ENCODE results near the gene CEBPG. TPM values are rescaled to one million over a fixed set of nuclear protein-coding genes. Genes with fewer than 3 reads are reported as not detected.
A peak's percentile ranks its signal among the peaks of the same experiment; 100 is the strongest.

The CEBPG gene
- total RNA-seq, 6 donors from 2014 or later: 11.5 to 44.7 (median 22.7) TPM

DNA sequence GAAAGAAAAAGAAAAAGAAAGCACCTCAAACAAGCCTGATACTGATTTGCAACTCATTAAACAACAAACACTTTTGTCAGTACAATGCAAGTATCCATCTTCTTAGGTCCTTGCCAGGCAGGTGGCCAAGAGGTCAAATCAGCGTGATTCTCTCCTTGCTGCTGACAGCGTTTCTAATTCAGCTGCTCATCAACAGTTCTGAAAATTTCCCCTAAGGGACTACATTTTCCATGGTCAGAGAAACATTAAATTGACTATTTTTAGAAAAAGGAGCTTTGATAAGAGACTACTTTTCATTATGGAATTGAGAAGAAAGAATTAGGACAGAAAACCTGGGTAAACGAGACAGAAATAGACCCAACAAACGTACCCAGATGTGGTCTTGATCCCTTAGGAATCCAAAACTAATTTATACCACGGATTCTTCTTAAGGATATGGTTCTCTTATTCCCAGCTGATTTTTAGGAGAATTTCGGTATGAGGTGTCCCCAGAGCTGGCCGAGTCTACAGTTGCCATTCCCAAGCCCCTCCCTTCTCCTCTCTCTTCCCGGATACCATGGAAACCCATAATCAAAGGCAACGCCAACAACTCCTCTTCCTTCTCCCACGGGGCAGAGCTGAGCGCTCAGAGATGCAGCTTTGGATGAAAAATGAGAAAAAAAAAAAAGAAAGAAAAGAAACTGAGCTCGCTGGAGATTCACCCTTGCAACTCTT lies 29.5 kb upstream of the CEBPG start:
- Histone ChIP-seq H3K4me1 (peaks cover 0 to 4% (median 0%) of the 10 kb centered on the region in 4 donors), H3K27ac (no peak overlapping the region), H3K9me3 (no peaks in the 10 kb centered on the region), H3K36me3 (no peaks in the 10 kb centered on the region), H3K27me3 (no peaks in the 10 kb centered on the region), H3K4me3 (no peak overlapping the region)
- ATAC-seq (ENCODE audit: low FRiP score in 2 of 2): peak in 1 of 2 donors; percentile 82
- 27 to 44% methylated on average over 12 of the region's 12 CpGs for WGBS, 2 donors
- DNase-seq: no peak
- TF ChIP-seq, protein P1, sequence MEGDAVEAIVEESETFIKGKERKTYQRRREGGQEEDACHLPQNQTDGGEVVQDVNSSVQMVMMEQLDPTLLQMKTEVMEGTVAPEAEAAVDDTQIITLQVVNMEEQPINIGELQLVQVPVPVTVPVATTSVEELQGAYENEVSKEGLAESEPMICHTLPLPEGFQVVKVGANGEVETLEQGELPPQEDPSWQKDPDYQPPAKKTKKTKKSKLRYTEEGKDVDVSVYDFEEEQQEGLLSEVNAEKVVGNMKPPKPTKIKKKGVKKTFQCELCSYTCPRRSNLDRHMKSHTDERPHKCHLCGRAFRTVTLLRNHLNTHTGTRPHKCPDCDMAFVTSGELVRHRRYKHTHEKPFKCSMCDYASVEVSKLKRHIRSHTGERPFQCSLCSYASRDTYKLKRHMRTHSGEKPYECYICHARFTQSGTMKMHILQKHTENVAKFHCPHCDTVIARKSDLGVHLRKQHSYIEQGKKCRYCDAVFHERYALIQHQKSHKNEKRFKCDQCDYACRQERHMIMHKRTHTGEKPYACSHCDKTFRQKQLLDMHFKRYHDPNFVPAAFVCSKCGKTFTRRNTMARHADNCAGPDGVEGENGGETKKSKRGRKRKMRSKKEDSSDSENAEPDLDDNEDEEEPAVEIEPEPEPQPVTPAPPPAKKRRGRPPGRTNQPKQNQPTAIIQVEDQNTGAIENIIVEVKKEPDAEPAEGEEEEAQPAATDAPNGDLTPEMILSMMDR (IDR thresholded peaks at IDR 0.05): no peak

DNA sequence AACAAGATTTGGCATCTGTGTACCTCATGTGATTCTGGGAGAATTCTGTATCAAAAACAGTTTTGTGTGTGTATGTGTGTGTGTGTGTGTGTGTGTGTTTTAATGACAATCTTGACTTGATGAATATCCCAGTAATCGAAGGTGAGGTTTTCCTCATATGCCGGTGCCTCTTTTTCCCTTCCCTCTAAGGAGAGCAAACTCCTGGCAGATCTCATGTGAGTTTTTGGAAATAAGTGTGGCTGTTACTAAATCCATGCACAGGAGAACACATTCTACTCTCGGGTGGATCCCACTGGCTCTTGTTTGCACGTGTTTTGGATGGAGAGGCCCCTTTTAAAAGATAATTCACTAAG lies 29.0 kb upstream of the CEBPG start:
- no peak overlapping the region for H3K27ac ChIP-seq
- no peaks in the 10 kb centered on the region for H3K9me3 ChIP-seq
- ATAC-seq (ENCODE audit: low FRiP score in 2 of 2) (no peak), DNase-seq (no peak)
- H3K4me1 ChIP-seq: peaks cover 0 to 4% (median 0%) of the 10 kb centered on the region in 4 donors
- no peaks in the 10 kb centered on the region for H3K36me3 ChIP-seq
- TF ChIP-seq EP300 (IDR thresholded peaks at IDR 0.05): no peak
- no peaks in the 10 kb centered on the region for H3K27me3 ChIP-seq
- WGBS, 2 donors: 59 to 61% methylated on average over 4 of the region's 4 CpGs
- no peak overlapping the region for H3K4me3 ChIP-seq

DNA sequence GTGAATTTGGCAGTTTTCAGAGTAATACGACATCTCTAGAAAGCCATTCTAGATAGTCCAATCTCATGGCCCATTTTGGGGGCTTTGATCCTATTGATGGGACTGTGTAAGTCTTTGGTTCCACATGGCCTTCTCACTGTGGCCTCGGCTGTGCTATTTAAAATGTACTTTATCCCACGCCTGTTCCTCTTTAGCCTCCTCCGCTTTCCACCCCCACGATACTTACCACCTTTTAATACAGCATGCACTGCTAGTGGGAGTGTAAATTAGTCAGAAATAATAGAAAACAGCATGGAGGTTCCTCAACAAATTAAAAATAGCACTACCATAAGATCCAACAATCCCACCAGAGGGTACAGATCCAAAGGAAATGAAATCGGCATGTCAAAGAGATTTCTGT lies 28.3 kb upstream of the CEBPG start:
- ATAC-seq (ENCODE audit: low FRiP score in 2 of 2) (no peak), DNase-seq (no peak)
- Histone ChIP-seq H3K9me3 (no peaks in the 10 kb centered on the region), H3K4me1 (peaks cover 0 to 4% (median 0%) of the 10 kb centered on the region in 4 donors), H3K27me3 (no peaks in the 10 kb centered on the region), H3K36me3 (no peaks in the 10 kb centered on the region), H3K27ac (no peak overlapping the region), H3K4me3 (no peak overlapping the region)
- no peak for TF ChIP-seq POLR2A (IDR thresholded peaks at IDR 0.05)
- TF ChIP-seq, protein P1 (IDR thresholded peaks at IDR 0.05): no peak
- no peak for TF ChIP-seq POLR2AphosphoS5 (IDR thresholded peaks at IDR 0.05)
- TF ChIP-seq EP300 (IDR thresholded peaks at IDR 0.05): no peak
- WGBS, 2 donors: 91 to 92% methylated on average over 6 of the region's 6 CpGs

DNA sequence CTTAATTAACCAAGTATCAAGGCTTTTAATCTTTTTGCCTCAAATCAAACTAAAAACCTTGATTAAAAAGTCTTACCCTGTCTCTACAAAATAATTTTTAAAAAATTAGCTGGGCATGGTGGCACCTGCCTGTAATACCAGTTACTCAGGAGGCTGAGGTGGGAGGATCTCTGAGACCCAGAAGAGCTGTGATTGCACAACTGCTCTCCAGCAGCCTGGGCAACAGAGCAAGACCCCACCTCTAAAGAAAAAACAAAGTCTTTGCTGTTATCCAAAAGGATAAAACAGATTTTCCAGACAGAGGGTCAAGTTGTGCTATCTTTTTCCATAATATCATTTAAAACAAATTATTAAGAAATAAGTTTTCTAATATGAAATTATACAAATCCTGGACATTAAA lies 26.8 kb upstream of the CEBPG start:
- no peak overlapping the region for H3K27ac ChIP-seq
- no peaks in the 10 kb centered on the region for H3K27me3 ChIP-seq
- peaks cover 0 to 4% (median 0%) of the 10 kb centered on the region in 4 donors for H3K4me1 ChIP-seq
- no peak for ATAC-seq (ENCODE audit: low FRiP score in 2 of 2)
- no peaks in the 10 kb centered on the region for H3K9me3 ChIP-seq
- DNase-seq: no peak
- no peaks in the 10 kb centered on the region for H3K36me3 ChIP-seq
- no peak for TF ChIP-seq POLR2A (IDR thresholded peaks at IDR 0.05)
- TF ChIP-seq EP300 (IDR thresholded peaks at IDR 0.05): no peak
- TF ChIP-seq, protein P1 (IDR thresholded peaks at IDR 0.05): no peak
- H3K4me3 ChIP-seq: no peak overlapping the region

DNA sequence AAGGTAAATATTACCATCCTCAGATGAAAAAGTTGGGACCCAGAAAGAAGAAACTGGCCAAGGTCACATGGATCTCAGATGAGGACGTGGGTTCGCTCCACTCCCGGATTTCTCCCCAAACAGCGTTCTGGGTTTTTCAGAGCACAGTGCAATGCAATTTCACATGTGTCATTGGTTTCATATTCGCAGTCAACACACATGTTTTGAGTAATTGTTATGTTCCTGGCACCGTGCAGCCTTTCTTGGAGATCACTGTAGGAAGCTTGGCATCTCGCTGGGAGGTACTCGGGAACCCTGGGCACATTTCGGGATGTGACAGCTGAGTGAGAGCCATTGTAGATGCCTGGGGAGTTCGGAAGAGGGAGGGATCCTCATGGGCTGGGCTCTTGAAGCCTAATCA lies 26.2 kb upstream of the CEBPG start:
- no peak overlapping the region for H3K4me3 ChIP-seq
- no peaks in the 10 kb centered on the region for H3K9me3 ChIP-seq
- H3K27ac ChIP-seq: no peak overlapping the region
- ATAC-seq (ENCODE audit: low FRiP score in 2 of 2): no peak
- no peak for DNase-seq
- H3K27me3 ChIP-seq: no peaks in the 10 kb centered on the region
- WGBS, 2 donors: 78 to 85% methylated on average over 10 of the region's 10 CpGs
- TF ChIP-seq, protein P1 (IDR thresholded peaks at IDR 0.05): no peak
- TF ChIP-seq POLR2A (IDR thresholded peaks at IDR 0.05): no peak
- no peak for TF ChIP-seq POLR2AphosphoS5 (IDR thresholded peaks at IDR 0.05)
- no peak for TF ChIP-seq EP300 (IDR thresholded peaks at IDR 0.05)
- peaks cover 0 to 4% (median 0%) of the 10 kb centered on the region in 4 donors for H3K4me1 ChIP-seq
- no peaks in the 10 kb centered on the region for H3K36me3 ChIP-seq
